Amniotic epithelial cell (primary cell): ENCODE data around the gene CLSTN1.
"Not testable (repeated sequence)": the region's sequence is repeated elsewhere in the genome, so short reads cannot be mapped to it uniquely, and the experiment has no call there.

Experiments
- DNase-seq: peaks from one replicate; pipeline ENCODE4 v3.0.0-alpha.2; 2010; ENCODE audit warnings: low read depth

CLSTN1 gene

DNA sequence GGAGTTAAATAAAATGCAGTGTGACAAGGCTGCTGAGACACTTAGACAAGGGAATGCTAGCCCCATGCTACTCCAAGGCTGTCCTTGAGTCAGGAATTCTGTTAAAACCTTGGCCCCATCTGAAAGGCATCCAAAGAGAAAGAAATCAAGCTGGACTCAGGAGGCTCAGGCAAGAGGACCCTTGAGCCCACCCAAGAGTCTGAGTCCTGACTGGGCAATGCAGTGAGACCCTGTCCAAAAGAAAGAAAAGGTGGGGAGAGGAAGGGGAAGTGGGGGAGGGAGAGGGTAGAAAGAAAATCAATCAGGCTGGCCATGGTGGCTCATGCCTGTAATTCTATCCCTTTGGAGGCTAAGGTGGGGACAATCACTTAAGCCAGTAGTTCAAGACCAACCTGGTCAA is 26.7 kb downstream of the CLSTN1 start:
- no peak for DNase-seq

DNA sequence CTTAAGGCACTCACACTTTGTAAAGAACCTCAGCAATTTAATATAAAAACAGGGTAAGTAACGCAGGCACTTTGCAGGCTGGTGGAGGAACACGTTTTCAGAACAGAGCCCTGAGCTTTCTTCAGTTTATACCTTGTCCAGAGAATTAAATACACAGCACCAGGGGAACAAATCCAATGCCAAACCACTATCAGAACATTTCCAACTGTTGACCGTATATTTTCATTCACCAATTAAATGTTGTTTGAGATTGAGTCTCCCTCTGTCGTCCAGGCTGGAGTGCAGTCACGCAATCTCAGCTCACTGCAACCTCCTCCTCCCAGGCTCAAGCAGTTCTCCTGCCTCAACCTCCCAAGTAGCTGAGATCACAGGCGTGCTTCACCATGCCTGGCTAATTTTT is 29.7 kb downstream of the CLSTN1 start:
- DNase-seq, result no peak

- no peak for DNase-seq
These were observed 30.5 kb downstream of the CLSTN1 start for GRCh38 chr1:9793291-9793690.

DNA sequence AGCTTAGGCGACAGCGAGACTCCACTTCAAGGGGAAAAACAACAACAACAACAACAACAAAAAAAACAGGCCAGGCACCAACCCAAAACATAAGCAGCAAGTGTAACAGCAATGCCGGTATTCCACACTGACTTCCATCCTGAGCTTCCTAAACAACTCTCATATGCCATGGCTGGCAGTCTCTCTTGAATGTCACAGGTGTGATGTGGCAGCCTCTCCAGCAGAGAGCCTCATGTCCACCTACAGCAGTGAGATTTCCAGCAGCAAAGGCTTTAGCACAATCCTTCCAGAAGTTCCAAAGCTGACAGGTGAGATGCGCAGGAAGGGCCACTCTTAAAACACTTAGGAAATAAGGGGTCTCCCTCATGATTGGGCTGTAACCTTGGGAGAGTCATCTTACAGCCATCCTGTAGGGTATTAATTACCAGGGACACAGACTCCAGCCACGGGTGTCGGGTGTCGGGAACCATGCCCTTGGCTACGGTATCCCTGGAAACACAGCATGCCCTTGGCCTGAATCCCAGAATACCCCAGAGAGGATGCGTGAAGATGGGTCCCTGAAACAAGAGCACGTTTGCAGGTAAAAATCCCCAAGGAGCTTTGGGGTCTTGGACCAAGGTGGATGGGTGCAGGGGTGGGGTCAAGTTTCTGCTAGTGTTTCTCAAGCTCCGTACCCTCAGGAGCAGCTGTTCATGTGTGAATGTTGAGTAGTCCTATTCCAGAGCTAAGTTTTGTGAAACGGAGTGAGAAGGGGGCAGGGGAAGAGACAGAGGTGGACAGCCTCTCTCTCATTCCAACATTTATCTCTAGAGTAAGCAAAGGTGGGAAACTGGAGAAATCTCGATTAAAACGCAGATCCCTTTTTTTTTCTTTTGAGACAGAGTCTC is 31.4 kb downstream of the CLSTN1 start:
- no peak for DNase-seq

DNA sequence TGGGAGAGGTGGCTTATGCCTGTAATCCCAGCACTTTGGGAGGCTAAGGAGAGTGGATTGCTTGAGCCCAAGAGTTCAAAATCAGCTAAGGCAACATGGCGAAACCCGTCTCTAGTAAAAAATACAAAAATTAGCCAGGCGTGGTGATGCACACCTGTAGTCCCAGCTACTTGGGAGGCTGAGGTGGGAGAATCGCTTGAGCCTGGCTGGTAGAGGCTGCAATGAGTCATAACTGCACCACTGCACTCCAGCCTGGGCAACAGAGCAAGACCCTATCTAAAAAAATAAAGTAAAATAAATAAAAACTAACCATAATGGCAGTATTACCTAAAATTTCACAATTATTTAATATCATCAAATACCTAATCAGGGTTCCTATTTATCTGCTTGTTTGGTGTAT is 34.1 kb downstream of the CLSTN1 start:
- DNase-seq, result not testable (repeated sequence)

DNA sequence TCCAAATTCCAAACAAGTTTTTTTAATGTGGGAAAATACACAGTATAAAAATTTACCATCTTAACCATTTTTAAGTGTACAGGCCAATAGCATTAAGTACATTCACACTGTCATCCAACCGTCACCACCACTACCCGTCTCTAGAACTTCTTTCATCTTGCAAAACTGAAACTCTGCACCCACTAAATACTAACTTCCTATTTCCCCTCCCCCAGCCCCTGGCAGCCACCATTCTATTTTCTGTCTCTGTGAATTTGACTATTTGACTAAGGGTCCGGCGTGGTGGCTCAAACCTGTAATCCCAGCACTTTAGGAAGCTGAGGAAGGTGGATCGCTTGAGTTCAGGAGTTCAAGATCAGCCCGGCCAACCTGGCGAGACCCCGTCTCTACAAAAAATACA is 36.1 kb downstream of the CLSTN1 start:
- no peak for DNase-seq

DNA sequence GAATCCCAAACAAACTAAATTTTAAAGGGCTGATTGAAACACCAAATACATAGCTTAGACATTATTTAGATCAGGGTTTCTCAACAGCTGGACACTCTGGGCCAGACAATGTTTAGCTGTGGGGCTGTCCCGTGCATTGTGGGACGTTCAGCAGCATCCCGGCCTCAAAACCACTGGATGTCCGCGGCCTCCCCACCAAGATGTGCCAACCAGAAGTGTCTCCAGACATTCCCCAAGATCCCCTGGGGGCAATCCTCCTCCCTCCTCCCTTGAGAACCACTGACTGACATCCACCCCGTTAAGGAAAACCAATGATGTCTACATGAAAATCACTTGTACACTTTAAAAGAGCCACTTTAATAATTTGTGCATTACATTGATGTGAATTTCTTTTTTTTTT is 38.4 kb downstream of the CLSTN1 start:
- no peak for DNase-seq

DNA sequence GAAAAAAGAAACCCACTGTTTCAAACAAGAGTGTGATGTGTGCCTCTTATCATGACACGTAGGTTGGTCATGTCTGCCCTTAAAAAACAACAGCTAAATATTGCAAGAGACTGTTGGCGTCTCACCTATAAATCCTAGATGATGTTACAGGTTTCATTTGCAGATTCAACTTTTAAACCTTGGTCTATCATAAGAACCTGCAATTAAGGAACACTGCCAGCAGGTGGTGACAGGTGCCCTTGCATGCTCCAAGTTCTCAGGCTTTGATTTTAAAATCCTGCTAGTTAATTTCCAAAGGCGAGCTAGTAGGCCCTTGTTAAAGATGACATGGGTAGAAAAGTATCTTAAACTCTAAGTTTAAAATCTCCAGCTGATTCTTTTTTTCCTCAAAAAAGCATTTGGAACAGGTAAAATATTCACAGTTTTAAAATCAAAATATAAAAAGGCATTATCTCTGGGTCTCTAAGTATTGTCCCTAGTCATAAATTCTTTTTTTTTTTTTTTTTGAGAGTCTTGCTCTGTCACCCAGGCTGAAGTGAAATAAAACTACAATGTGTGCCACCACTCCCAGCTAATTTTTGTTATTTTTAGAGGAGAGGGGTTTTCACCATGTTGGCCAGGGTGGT is 39.1 kb downstream of the CLSTN1 start:
- peak; percentile 64 for DNase-seq

DNA sequence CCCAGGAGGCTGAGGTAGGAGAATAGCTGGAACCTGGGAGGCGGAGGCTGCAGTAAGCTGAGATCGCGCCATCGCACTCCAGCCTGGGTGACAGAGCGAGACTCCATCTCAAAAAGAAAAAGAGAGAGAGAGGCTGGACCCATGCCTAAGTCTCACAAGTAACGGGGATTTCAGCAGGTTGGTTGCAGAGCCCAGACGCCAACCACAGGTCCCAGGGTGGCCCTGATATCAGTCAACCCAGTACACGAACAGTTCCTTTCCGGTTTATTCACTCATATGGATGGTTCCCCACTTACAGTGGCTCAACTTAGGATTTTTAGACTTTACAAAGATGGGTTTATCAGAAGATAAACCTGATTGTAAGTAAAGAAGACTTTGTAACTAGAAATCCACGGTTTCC is 40.9 kb downstream of the CLSTN1 start:
- DNase-seq, result no peak

DNA sequence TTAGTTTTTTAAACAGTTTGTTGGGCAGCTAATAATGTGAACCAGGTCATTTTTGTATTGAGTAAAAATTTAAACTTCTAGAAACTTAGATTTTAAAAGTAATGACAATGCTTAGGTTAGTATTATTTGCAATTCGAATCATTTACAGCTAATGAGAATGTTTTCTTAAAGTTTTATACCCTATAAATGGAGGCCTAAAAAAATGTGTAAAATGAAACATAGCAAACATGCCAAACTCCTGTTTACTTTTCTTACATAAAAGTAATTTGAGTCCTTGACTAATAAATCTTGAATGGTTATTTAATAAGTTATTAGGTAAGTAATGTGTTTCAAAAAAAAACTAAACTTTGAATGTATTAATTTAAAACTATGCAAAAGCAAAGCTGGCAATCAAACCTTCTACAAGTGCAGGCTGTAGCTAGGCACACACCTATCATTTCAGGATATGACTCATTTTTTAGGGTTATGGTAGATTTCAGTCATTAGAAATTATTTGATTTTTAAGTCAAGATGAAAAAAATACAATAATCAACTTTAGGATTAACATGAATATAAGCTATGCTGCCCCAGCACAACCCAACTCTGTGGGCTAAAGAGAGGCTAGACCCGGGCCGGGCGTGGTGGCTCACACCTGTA is 41.5 kb downstream of the CLSTN1 start:
- DNase-seq, result no peak

- DNase-seq, result no peak
These were observed 43.1 kb downstream of the CLSTN1 start for GRCh38 chr1:9780554-9781110.

DNA sequence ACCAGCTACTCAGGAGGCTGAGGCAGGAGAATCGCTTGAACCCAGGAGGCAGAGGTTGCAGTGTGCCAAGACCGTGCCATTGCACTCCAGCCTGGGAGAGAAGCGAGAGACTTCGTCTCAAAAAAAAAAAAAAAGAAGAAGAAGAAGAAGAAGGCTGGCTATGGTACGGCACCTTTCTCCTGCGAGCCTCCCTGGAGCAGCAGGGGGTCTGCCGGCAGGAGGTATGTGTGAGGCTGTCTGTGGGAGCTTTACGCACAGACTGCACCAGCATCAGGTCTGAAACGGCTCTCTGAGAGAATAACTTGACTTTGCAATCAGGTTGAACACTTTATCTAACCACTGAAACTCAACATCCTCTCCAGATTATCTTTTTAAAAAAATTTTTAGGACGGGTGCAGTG is 44.9 kb downstream of the CLSTN1 start:
- DNase-seq, result no peak

GRCh38 chr1:9776685-9777084 is 47.1 kb downstream of the CLSTN1 start:
- no peak for DNase-seq

- DNase-seq, result no peak
These were observed 48.8 kb downstream of the CLSTN1 start for GRCh38 chr1:9774712-9775679.

GRCh38 chr1:9770298-9770697 is 53.5 kb downstream of the CLSTN1 start:
- DNase-seq, result no peak

DNA sequence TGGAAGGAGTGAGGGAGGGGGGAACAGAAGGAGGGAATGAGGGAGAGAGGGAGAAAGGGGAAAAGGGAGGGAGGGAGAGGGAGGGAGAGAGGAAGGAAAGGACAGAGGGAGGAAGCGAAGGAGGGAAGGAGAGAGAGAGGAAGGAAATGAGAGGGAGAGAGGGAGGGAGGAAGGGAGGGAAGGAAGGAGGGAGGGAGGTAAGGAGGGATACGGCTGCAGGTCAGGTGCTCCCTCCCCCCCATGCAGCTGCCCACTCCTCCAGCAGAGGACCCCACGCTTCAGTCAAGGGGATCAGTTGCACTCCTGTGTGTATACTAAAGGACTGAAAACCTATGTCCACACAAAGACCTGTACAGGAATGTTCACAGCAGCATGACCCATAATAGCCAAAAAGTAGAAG is 54.8 kb downstream of the CLSTN1 start:
- no peak for DNase-seq

- no peak for DNase-seq
These were observed 55.6 kb downstream of the CLSTN1 start for GRCh38 chr1:9767964-9768668.

GRCh38 chr1:9766759-9767442 is 56.9 kb downstream of the CLSTN1 start:
- DNase-seq, result peak; percentile 100

DNA sequence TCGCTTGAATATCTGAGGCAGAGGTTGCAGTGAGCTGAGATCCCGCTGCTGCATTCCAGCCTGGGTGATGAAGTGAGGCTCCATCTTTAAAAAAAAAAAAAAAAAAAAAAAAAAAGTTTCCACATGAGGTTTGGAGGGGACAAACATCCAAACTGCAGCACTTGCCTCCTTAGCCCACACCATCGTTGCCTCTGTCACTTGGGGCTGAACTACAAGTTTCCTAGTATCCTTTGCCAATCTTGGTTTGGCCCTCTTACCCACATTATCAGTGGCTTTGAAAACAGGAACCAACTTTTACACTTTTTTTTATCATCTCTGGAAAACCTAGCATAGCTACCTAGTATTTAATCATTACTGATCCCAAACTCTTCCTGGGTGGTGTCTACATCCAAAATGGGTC is 59.2 kb downstream of the CLSTN1 start:
- no peak for DNase-seq

GRCh38 chr1:9763914-9764313 is 59.9 kb downstream of the CLSTN1 start:
- no peak for DNase-seq
